Right renal cortex interstitium (tissue), 3 donors: ENCODE data around the gene KAZN. TPM values are rescaled to one million over a fixed set of nuclear protein-coding genes. Genes with fewer than 3 reads are reported as not detected.
"Not testable (repeated sequence)": the region's sequence is repeated elsewhere in the genome, so short reads cannot be mapped to it uniquely, and the experiment has no call there.

Source experiments
- DNase-seq, 3 donors: peaks; one replicate each; pipeline ENCODE4 v3.0.0-alpha.2; 2013; ENCODE audit warnings: low read depth in 3 of 3, low spot score in 2 of 3
- polyA plus RNA-seq, 3 donors: library from polyadenylated mRNA; unstranded; fragments of 120-200 nt; gene quantifications; one replicate each; pipeline ENCODE4 v1.2.1, GENCODE V29; 2013; ENCODE audit not compliant: insufficient read length in 3 of 3

KAZN gene
- 10 to 100 TPM; 31.1 to 37.0 (median 31.5) TPM for polyA plus RNA-seq

DNA sequence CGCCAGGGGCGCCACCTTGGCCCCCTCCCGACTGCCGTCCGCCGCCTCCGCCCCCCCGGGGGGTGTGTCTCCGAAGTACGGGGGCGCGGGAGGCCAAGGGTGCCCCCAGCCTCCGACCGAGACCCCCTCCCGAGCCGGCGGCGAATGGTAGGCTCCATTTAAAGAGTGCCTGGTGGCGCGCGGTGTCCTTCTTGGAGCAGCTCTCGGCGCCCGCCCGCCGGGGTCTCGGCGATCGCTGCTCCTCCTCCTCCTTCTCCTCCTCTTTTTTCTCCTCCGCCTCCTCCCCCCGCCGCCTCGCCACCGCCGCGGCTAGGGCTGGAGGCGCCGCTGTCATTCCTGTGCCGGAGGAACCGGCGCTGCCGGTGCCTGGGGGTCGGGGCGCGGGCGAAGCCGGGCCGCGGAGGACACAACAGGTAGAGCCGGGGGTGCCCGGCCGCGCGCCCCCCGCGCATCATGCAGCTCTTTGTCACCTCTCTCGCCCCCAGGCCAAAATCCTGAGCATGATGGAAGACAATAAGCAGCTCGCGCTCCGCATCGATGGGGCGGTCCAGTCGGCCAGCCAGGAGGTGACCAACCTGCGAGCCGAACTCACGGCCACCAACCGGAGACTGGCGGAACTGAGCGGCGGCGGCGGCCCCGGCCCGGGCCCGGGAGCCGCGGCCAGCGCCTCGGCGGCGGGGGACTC, at the start of gene KAZN:
Gene KAZN (plus strand): TSS at position 188 of the 685 bp plus-strand sequence.
- DNase-seq = peak in 1 of 3 donors; percentile 51

DNA sequence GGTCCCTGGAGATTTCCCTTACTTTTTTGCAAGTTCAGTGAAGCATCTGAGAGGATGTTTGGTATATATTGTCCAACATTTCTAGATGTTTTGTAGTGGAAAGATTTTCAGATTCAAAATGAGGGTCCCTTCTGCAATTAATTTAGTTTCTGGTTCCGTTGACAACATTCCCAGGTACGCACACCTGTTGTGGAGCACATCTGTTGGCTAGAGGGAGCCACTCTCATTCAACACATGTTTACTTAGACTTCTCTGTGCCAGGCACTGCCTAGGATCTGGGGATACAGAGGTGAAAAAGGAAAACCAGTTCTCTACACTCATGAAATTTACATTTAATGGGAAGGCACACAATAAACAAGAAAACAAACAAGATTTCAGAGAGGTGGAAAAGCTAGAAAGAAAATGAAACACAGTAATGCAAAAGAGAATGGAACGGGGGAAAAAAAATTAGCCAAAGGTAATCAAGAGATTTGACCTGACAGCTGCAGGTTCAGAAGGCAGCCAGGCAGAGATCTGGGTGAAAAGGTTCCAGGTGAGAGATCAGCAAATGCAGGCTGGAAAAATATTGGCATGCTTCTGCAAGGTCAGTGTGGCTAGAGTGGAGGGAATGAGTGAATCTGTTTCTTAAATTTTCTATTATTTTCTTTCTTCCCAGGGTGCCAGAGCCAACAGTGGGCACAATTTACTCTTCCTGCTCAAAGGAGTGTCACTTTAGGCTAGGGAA, 48.4 kb upstream of the KAZN start:
- DNase-seq = no peak

GRCh38 chr1:14551386-14551785, 47.1 kb upstream of the KAZN start:
- no peak for DNase-seq

GRCh38 chr1:14552246-14552965, 46.1 kb upstream of the KAZN start:
- no peak for DNase-seq

- peak; percentile 40 to 67 (median 53) for DNase-seq
Measured at GRCh38 chr1:14553711-14554110, 44.8 kb upstream of the KAZN start.

GRCh38 chr1:14555091-14555490, 43.4 kb upstream of the KAZN start:
- no peak for DNase-seq

GRCh38 chr1:14561014-14561693, 37.3 kb upstream of the KAZN start:
- no peak for DNase-seq

DNA sequence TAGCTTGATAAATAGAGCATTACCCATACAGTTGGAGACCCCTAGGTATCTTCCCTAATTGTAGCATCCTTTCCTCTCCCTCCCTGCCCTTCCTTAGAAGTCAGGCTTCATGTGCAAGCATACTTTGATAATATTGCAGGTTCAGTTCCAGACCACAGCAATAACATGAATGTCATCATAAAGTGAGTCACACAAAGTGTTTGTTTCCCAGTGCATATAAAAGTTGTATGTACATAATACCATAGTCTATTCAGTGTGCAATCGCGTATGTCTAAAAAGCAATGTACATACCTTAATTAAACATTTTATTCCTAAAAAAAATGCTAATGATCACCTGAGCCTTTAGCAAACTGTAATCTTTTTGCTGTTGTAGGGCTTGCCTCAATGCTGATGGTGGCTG, 33.4 kb upstream of the KAZN start:
- no peak for DNase-seq

GRCh38 chr1:14567056-14567455, 31.4 kb upstream of the KAZN start:
- DNase-seq = no peak

DNA sequence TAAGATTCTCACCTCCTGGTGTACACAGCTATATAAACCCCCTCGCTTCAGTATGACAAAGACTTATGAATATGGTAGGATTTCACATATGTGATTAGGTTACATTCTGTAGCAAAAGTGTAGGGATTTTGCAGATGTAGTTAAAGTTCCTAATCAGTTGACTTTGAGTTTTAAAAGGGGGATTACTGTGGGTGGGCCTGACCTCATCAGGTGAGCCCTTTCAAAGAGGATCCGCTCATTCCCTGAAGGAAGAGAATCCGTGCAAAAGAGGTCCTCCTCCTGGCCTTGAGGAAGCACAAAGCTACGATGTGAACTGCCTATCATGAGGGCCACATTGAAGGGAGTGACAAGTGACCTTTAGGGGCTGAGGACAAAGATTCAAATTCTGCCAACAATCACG, 30.6 kb upstream of the KAZN start:
- no peak for DNase-seq

DNA sequence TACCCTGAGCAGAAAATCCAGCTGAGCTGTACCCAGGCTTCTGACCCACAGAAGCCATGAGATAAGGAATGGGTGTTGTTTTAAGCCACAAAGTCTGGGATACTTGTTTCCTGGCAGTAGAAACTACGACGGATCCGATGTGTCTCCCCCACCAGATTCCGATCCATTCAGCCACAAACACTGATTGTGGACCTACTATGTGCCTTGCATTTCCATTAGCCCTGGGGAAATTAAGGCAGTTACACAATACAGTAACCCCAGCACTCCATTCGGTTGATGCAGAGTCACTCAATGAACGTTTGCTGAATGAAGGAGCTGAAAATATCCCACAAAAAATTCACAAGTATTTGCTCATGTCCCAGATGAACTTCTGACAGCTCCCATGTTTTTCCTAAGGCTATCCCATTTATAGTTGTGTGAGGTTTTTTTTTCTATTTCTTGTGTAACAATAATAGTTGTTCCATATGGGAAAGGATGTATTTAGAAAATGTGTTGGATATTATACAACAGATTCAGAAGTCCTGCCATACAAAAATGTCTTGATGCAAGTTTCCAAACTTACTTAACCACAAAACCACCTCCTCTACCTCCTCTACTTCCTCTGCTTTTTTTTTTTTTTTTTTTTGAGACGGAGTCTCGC, 29.6 kb upstream of the KAZN start:
- DNase-seq = no peak

- no peak for DNase-seq
Measured at GRCh38 chr1:14570514-14570913, 28.0 kb upstream of the KAZN start.

DNA sequence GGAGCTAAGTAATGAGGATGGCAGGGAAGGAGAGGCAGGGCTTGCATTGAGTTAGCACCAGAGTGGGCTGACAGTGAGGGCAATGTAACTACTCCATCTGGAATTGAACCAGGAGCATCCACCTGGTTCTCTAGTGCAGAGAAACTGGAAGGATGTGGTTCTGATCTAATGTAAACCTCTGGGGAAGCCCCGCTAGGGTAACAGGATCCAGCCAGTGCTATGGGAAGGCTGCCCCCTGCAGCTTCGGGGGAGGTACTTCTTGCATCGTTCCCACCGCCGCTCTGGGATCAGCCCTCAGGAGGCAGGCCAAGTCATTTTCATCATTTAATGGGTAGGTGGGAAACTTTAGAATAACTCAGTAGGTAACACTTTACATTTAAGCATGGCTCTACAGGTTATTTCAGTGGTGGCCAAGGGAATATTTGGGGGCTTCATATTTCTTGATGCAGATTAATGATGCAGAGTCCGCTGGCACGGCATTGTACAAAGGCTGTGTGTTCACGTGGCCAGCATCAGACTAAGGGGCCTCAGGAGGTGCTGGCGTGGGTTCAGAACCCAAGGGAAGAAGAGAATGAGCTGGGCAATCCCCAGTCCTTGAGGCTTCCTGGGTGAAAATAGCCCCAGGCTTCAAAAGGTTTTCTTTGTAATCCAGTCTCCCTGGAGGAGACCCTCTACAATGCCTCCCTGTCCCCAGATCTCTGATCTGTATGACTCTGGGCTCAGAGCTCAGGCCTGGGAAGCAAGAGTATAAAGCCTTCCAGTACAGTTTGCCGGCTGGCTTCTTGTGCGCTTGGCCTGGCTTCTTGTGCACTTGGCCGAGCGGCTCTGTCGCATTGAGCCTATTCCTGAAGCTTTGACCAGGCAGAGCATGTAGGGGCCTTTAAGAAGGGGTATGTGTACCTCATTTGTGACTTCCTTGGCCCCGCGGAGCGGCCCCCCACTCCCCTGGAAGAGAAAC, 26.4 kb upstream of the KAZN start:
- DNase-seq = no peak

- no peak for DNase-seq
Measured at GRCh38 chr1:14572861-14573260, 25.6 kb upstream of the KAZN start.

DNA sequence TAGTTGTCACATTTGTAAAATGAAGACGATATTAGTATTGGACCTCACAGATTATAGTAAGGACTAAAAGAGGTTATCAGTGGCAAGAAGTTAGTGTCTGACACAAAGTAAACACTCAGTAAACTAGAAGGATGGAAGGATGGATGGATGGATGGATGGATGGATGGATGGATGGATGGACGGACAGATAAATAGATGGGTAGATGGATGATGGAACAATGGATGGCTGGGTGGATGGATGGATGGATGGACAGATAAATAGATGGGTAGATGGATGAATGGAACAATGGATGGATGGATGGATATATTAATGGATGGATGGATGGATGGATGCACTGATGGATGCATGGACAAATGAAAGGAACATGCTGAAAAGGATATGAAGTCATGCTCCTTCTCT, 22.3 kb upstream of the KAZN start:
- no peak for DNase-seq

GRCh38 chr1:14577261-14577660, 21.2 kb upstream of the KAZN start:
- DNase-seq = no peak

- DNase-seq = no peak
Measured at GRCh38 chr1:14578156-14578555, 20.3 kb upstream of the KAZN start.

GRCh38 chr1:14580295-14580694, 18.2 kb upstream of the KAZN start:
- DNase-seq = not testable (repeated sequence)

DNA sequence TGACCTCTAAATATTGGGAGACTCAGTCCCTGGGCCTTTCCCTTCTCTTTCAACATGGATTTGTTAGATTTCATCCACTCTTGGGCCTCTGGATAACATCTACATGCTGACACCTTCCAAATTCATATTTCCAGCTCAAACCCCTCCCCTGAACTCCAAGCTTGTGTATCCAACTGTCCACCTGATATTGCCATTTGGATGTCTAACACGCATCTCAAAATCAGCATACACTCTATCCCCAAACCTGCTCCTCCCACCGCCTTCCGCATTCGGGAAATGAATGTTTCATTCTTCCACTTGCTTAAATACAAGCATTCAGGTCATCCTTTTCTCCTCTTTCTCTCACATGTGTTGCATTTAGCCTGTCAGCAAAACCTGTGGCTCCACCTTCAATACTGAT, 17.5 kb upstream of the KAZN start:
- DNase-seq = no peak
